ENCODE measurements around the gene PELO.

DNA sequence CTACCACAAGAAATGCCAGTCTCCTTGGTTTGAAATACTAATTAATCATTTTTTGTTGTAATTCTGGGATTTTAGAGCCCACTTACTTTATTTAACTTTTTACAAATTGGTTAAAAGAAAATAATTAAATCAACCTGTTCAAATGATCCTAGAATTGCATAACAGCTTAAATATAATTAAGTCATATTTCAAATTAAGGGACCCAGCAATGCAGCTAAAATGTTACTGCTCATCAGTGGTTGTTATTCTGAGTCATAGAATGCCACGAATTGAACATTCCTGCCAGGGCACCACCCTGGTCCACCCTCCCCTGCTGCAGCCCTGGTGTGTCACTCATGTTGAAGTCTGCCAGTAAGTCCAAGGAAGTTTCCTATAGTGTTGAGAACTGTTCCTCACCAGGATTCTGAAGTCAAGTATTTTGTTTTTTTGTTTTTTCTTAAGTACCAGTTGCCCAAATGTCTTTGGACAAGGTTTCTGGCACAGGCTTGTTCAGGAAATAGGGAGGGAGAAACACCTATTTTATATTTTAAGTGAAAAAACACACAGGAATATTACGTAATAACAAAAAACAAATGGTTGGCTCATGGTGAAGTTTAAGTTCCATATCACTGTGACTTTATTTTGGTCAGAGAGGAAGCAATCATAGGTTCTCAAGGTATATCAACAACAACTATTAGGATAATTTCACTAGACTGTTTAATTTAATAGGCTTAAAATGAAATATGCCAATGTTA lies 4.3 kb upstream of the PELO start:
- TF ChIP-seq, protein P1, sequence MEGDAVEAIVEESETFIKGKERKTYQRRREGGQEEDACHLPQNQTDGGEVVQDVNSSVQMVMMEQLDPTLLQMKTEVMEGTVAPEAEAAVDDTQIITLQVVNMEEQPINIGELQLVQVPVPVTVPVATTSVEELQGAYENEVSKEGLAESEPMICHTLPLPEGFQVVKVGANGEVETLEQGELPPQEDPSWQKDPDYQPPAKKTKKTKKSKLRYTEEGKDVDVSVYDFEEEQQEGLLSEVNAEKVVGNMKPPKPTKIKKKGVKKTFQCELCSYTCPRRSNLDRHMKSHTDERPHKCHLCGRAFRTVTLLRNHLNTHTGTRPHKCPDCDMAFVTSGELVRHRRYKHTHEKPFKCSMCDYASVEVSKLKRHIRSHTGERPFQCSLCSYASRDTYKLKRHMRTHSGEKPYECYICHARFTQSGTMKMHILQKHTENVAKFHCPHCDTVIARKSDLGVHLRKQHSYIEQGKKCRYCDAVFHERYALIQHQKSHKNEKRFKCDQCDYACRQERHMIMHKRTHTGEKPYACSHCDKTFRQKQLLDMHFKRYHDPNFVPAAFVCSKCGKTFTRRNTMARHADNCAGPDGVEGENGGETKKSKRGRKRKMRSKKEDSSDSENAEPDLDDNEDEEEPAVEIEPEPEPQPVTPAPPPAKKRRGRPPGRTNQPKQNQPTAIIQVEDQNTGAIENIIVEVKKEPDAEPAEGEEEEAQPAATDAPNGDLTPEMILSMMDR (IDR thresholded peaks at IDR 0.05): no peak
- TF ChIP-seq EP300 (IDR thresholded peaks at IDR 0.05): no peak
